GM18511 (cell line): ENCODE data around the gene SIGLEC12.
"Not testable (repeated sequence)": the region's sequence is repeated elsewhere in the genome, so short reads cannot be mapped to it uniquely, and the experiment has no call there.

Experiments
- ATAC-seq: cut with Tn5 transposase; IDR thresholded peaks from one replicate; pipeline ENCODE4 v1.9.1; 2021; ENCODE audit warnings: mild to moderate bottlenecking, moderate library complexity; ENCODE audit not compliant: unreplicated experiment

SIGLEC12 gene

GRCh38 chr19:51460164-51460992 lies 41.2 kb downstream of the SIGLEC12 start:
- no peak for ATAC-seq

GRCh38 chr19:51458899-51459505 lies 42.6 kb downstream of the SIGLEC12 start:
- no peak for ATAC-seq

- ATAC-seq, result no peak
These were observed 43.5 kb downstream of the SIGLEC12 start, which contains the start of gene SIGLEC8 for GRCh38 chr19:51458051-51458645. SIGLEC8 (minus strand) TSS chr19:51458454; CDS start chr19:51458387, 67 bp downstream.

GRCh38 chr19:51457351-51458013 lies 44.1 kb downstream of the SIGLEC12 start:
- ATAC-seq, result no peak

- no peak for ATAC-seq
These were observed 44.9 kb downstream of the SIGLEC12 start for GRCh38 chr19:51456541-51457290.

- no peak for ATAC-seq
These were observed 50.8 kb downstream of the SIGLEC12 start for GRCh38 chr19:51450730-51451307.

GRCh38 chr19:51448411-51449016 lies 53.1 kb downstream of the SIGLEC12 start:
- ATAC-seq, result no peak

GRCh38 chr19:51448011-51448410 lies 53.6 kb downstream of the SIGLEC12 start:
- ATAC-seq, result no peak

- ATAC-seq, result not testable (repeated sequence)
These were observed 54.1 kb downstream of the SIGLEC12 start for GRCh38 chr19:51447510-51447909.

- peak; percentile 95 for ATAC-seq
These were observed 59.9 kb downstream of the SIGLEC12 start for GRCh38 chr19:51441410-51442390.
